Fibroblast of mammary gland (primary cell): ENCODE data around the gene SLC51B.
A peak's percentile ranks its signal among the peaks of the same experiment; 100 is the strongest.
"Not testable (repeated sequence)": the region's sequence is repeated elsewhere in the genome, so short reads cannot be mapped to it uniquely, and the experiment has no call there.

Experiments used
- DNase-seq: peaks from one replicate; pipeline ENCODE4 v3.0.0-alpha.2; 2010; ENCODE audit warnings: low read depth
- H3K4me3 ChIP-seq: 2 replicates; pipeline ENCODE4 v1.5.1; 2011; ENCODE audit warnings: low read depth, mild to moderate bottlenecking, low read length, moderate library complexity; ENCODE audit not compliant: control insufficient read depth
- CTCF ChIP-seq: conservative IDR thresholded peaks from 2 replicates; pipeline ENCODE4 v1.5.1; 2011; ENCODE audit warnings: low read depth, low read length, inconsistent platforms; ENCODE audit not compliant: control insufficient read depth, insufficient read depth

The SLC51B gene

GRCh38 chr15:65044724-65045481 lies at the start of gene SLC51B:
SLC51B (plus strand) TSS chr15:65045387; CDS start chr15:65050005, 4,618 bp downstream.
- no peak for DNase-seq
- H3K4me3 ChIP-seq: no peak within 1 kb of the TSS
- TF ChIP-seq CTCF: no peak

- TF ChIP-seq CTCF: no peak
- DNase-seq: no peak
- H3K4me3 ChIP-seq: no peak overlapping the region
These were observed 48.1 kb upstream of the SLC51B start for GRCh38 chr15:64997066-64997465.

GRCh38 chr15:64997745-64998375 lies 47.3 kb upstream of the SLC51B start:
- H3K4me3 ChIP-seq: no peak overlapping the region
- no peak for TF ChIP-seq CTCF
- peak; percentile 27 for DNase-seq

- no peak for DNase-seq
- no peak overlapping the region for H3K4me3 ChIP-seq
- no peak for TF ChIP-seq CTCF
These were observed 40.2 kb upstream of the SLC51B start for GRCh38 chr15:65004993-65005392.

- DNase-seq: no peak
- H3K4me3 ChIP-seq: no peak overlapping the region
- TF ChIP-seq CTCF: no peak
These were observed 38.3 kb upstream of the SLC51B start for GRCh38 chr15:65006876-65007275.

- DNase-seq: peak; percentile 36
- peak; percentile 11 for TF ChIP-seq CTCF
- H3K4me3 ChIP-seq: no peak overlapping the region
These were observed 36.2 kb upstream of the SLC51B start for GRCh38 chr15:65008983-65009382.

GRCh38 chr15:65011198-65011597 lies 34.0 kb upstream of the SLC51B start:
- DNase-seq, H3K4me3 ChIP-seq: not testable (repeated sequence)
